Ovary (tissue), 9 donors: ENCODE results near the gene CELF6. TPM values are rescaled to one million over a fixed set of nuclear protein-coding genes. Genes with fewer than 3 reads are reported as not detected.
A peak's percentile ranks its signal among the peaks of the same experiment; 100 is the strongest.

Experiments used
- DNase-seq, 5 donors: peaks; one replicate each; pipeline ENCODE4 v3.0.0-alpha.2; 2019 to 2020
- H3K27ac ChIP-seq, 2 donors: fragments of 200-600 bp; one replicate each; pipeline versions ENCODE4 v1.5.1 to v1.8.0; 2019 to 2022
- H3K27me3 ChIP-seq: fragments of 200-600 bp; one replicate; pipeline ENCODE4 v1.8.0; 2022
- H3K36me3 ChIP-seq: fragments of 200-600 bp; sonication (generic); one replicate; pipeline ENCODE4 v1.5.1; 2019
- H3K4me1 ChIP-seq: one replicate; pipeline ENCODE4 v1.8.1; 2013; ENCODE audit warnings: mild to moderate bottlenecking, moderate library complexity; ENCODE audit not compliant: insufficient read depth
- H3K4me3 ChIP-seq: fragments of 200-600 bp; sonication (generic); one replicate; pipeline ENCODE4 v1.5.1; 2017
- H3K9me3 ChIP-seq, 2 donors: fragments of 200-600 bp in 1 of 2; sonication (generic) in 1 of 2; one replicate each; pipeline versions ENCODE4 v1.5.1 to v1.8.1; 2013 to 2019; ENCODE audit warnings: mild to moderate bottlenecking in 1 of 2, moderate library complexity in 1 of 2
- CTCF ChIP-seq, 3 donors: fragments of 450-650 bp in 2 of 3; fragments of 200-600 bp in 1 of 3; IDR thresholded peaks; one replicate each; pipeline versions ENCODE4 v1.5.1 to v1.8.0; 2016 to 2022; ENCODE audit warnings: antibody characterized with exemption in 3 of 3, mild to moderate bottlenecking in 1 of 3
- EP300 ChIP-seq: sonication (generic); formaldehyde crosslinking; IDR thresholded peaks from one replicate; pipeline ENCODE4 v1.6.1; 2017; ENCODE audit warnings: antibody characterized with exemption
- POLR2A ChIP-seq: fragments of 450-650 bp; IDR thresholded peaks from one replicate; pipeline ENCODE4 v1.6.1; 2017; ENCODE audit warnings: antibody characterized with exemption, mild to moderate bottlenecking, moderate library complexity
- WGBS, 3 donors: extraction: QIAGEN DNeasy Blood & Tissue Kit in 1 of 3; methylation state at CpG; one replicate each; pipeline versions ENCODE4 v1.1.5 to v1.1.7; 2013 to 2017; 5-methylcytosine and 5-hydroxymethylcytosine counted together
- intact Hi-C, 4 donors: fragments of 100-400 bp; cut with DNase I; formaldehyde crosslinking; loops; one replicate each; pipeline versions ENCODE4 v1.11.0 to v1.15.1; 2022 to 2023
- polyA plus RNA-seq, 2 donors: library from polyadenylated mRNA; stranded (reverse); fragments of 200-250 nt in 1 of 2; fragments of 350-450 nt in 1 of 2; fragmentation: Illumina TruSeq in 1 of 2; extraction: RNeasy Lipid Tissue Mini Kit (QIAGEN cat#74804) in 1 of 2; gene quantifications; one replicate each; pipeline ENCODE4 v1.2.3, GENCODE V29; 2013 to 2014
- total RNA-seq, 7 donors: library from RNA; depleted of rRNA in 2 of 7; stranded (reverse); fragments of >200 nt in 2 of 7; fragmentation: NEBNext Ultra II Directional in 3 of 7; extraction: Animal tissue kit (Norgen Biotek cat#: 25700) in 3 of 7; gene quantifications; one replicate each; pipeline versions ENCODE4 v1.1.0 to v1.2.4, GENCODE V29; 2016 to 2023
- donor health status: DM: no; HTN: no; CAD: no; lungs with moderate emphysema.
- donor health status: DM: no; HTN: no; CAD: no.
- donor health status: Bipolar disorder and iron deficiency.
- donor health status: DM: yes; HTN: yes; CAD: no.
- donor health status: DM: no; HTN: no; CAD: no.
- donor health status: DM: yes; HTN: yes; CAD: no.

Gene CELF6
- total and polyA plus RNA-seq, 9 donors = 3.2 to 8.5 (median 4.7) TPM

GRCh38 chr15:72340366-72340765 lies 20.4 kb upstream of the CELF6 start:
- Histone ChIP-seq H3K4me3 (no peak overlapping the region), H3K36me3 (no peaks in the 10 kb centered on the region), H3K27ac (no peak overlapping the region), H3K27me3 (no peaks in the 10 kb centered on the region), H3K4me1 (no peaks in the 10 kb centered on the region), H3K9me3 (no peaks in the 10 kb centered on the region)
- TF ChIP-seq POLR2A = no peak
- no peak for TF ChIP-seq CTCF (IDR thresholded peaks at IDR 0.05)
- no peak for TF ChIP-seq EP300
- intact Hi-C loops = no loop called here
- WGBS, 3 donors = 72 to 96% (median 83%) methylated on average over 1 of the region's 1 CpG
- DNase-seq = no peak

GRCh38 chr15:72339777-72340177 lies 19.8 kb upstream of the CELF6 start:
- 7 to 18% (median 17%) methylated on average over 3 of the region's 3 CpGs for WGBS, 3 donors
- no peak for TF ChIP-seq CTCF (IDR thresholded peaks at IDR 0.05)
- no peak for TF ChIP-seq POLR2A
- no peak for TF ChIP-seq EP300
- Histone ChIP-seq H3K4me1 (no peaks in the 10 kb centered on the region), H3K27ac (no peak overlapping the region), H3K4me3 (no peak overlapping the region), H3K9me3 (no peaks in the 10 kb centered on the region), H3K36me3 (no peaks in the 10 kb centered on the region), H3K27me3 (no peaks in the 10 kb centered on the region)
- no peak for DNase-seq
- intact Hi-C loops = no loop called here

GRCh38 chr15:72338617-72339321 lies 18.8 kb upstream of the CELF6 start:
- TF ChIP-seq POLR2A (no peak), EP300 (no peak), CTCF (IDR thresholded peaks at IDR 0.05) (no peak)
- peak in 1 of 5 donors; percentile 26 for DNase-seq
- H3K27ac ChIP-seq = peak overlapping the region in 1 of 2 donors; percentile 18
- no peak overlapping the region for H3K4me3 ChIP-seq
- H3K27me3 ChIP-seq = no peaks in the 10 kb centered on the region
- WGBS, 3 donors = 36 to 51% (median 44%) methylated on average over 9 of the region's 9 CpGs
- H3K4me1 ChIP-seq = no peaks in the 10 kb centered on the region
- H3K36me3 ChIP-seq = no peaks in the 10 kb centered on the region
- intact Hi-C loops = no loop called here
- no peaks in the 10 kb centered on the region for H3K9me3 ChIP-seq

- Histone ChIP-seq H3K27me3 (no peaks in the 10 kb centered on the region), H3K4me1 (no peaks in the 10 kb centered on the region), H3K36me3 (no peaks in the 10 kb centered on the region), H3K27ac (no peak overlapping the region), H3K9me3 (no peaks in the 10 kb centered on the region), H3K4me3 (no peak overlapping the region)
- no peak for DNase-seq
- intact Hi-C loops = no loop called here
- 91 to 100% (median 97%) methylated on average over 2 of the region's 2 CpGs for WGBS, 3 donors
- no peak for TF ChIP-seq EP300
- no peak for TF ChIP-seq POLR2A
- TF ChIP-seq CTCF (IDR thresholded peaks at IDR 0.05) = no peak
Observed at GRCh38 chr15:72338148-72338547, 18.2 kb upstream of the CELF6 start.
